ENCODE data around the gene SYNE1. TPM values are rescaled to one million over a fixed set of nuclear protein-coding genes. Genes with fewer than 3 reads are reported as not detected.

The SYNE1 gene
- polyA plus RNA-seq, 4 donors, result 49.9 to 88.5 (median 86.0) TPM

- DNase-seq (ENCODE audit: low read depth in 4 of 4, low spot score in 3 of 4), result no peak
These were observed 377.9 kb downstream of the SYNE1 start for GRCh38 chr6:152259234-152259633.

GRCh38 chr6:152257581-152257980, 379.6 kb downstream of the SYNE1 start:
- no peak for DNase-seq (ENCODE audit: low read depth in 4 of 4, low spot score in 3 of 4)

- no peak for DNase-seq (ENCODE audit: low read depth in 4 of 4, low spot score in 3 of 4)
These were observed 387.0 kb downstream of the SYNE1 start for GRCh38 chr6:152250127-152250526.

- no peak for DNase-seq (ENCODE audit: low read depth in 4 of 4, low spot score in 3 of 4)
These were observed 388.2 kb downstream of the SYNE1 start for GRCh38 chr6:152248980-152249379.

GRCh38 chr6:152246554-152247337, 390.4 kb downstream of the SYNE1 start:
- no peak for DNase-seq (ENCODE audit: low read depth in 4 of 4, low spot score in 3 of 4)

GRCh38 chr6:152244998-152245630, 392.0 kb downstream of the SYNE1 start:
- no peak for DNase-seq (ENCODE audit: low read depth in 4 of 4, low spot score in 3 of 4)

- peak in 3 of 4 donors; percentile 37 to 51 (median 46) for DNase-seq (ENCODE audit: low read depth in 4 of 4, low spot score in 3 of 4)
These were observed 396.0 kb downstream of the SYNE1 start for GRCh38 chr6:152241013-152241766.

GRCh38 chr6:152240436-152240835, 396.7 kb downstream of the SYNE1 start:
- DNase-seq (ENCODE audit: low read depth in 4 of 4, low spot score in 3 of 4), result no peak

GRCh38 chr6:152236370-152237097, 400.6 kb downstream of the SYNE1 start:
- no peak for DNase-seq (ENCODE audit: low read depth in 4 of 4, low spot score in 3 of 4)

- DNase-seq (ENCODE audit: low read depth in 4 of 4, low spot score in 3 of 4), result no peak
These were observed 403.4 kb downstream of the SYNE1 start for GRCh38 chr6:152233547-152234320.

GRCh38 chr6:152232501-152233151, 404.5 kb downstream of the SYNE1 start:
- DNase-seq (ENCODE audit: low read depth in 4 of 4, low spot score in 3 of 4), result no peak

GRCh38 chr6:152229330-152229729, 407.8 kb downstream of the SYNE1 start:
- DNase-seq (ENCODE audit: low read depth in 4 of 4, low spot score in 3 of 4), result no peak

- no peak for DNase-seq (ENCODE audit: low read depth in 4 of 4, low spot score in 3 of 4)
These were observed 411.0 kb downstream of the SYNE1 start for GRCh38 chr6:152226119-152226518.

- no peak for DNase-seq (ENCODE audit: low read depth in 4 of 4, low spot score in 3 of 4)
These were observed 411.8 kb downstream of the SYNE1 start for GRCh38 chr6:152225241-152225934.

- DNase-seq (ENCODE audit: low read depth in 4 of 4, low spot score in 3 of 4), result peak in 1 of 4 donors; percentile 25
These were observed 413.5 kb downstream of the SYNE1 start for GRCh38 chr6:152223636-152224035.

GRCh38 chr6:152221806-152222628, 415.1 kb downstream of the SYNE1 start:
- no peak for DNase-seq (ENCODE audit: low read depth in 4 of 4, low spot score in 3 of 4)

- no peak for DNase-seq (ENCODE audit: low read depth in 4 of 4, low spot score in 3 of 4)
These were observed 416.4 kb downstream of the SYNE1 start for GRCh38 chr6:152220786-152221185.

GRCh38 chr6:152218887-152219286, 418.3 kb downstream of the SYNE1 start:
- DNase-seq (ENCODE audit: low read depth in 4 of 4, low spot score in 3 of 4), result no peak
